Heart right ventricle (tissue), 16 donors: ENCODE measurements around the gene FAM83C. TPM values are rescaled to one million over a fixed set of nuclear protein-coding genes. Genes with fewer than 3 reads are reported as not detected.
A peak's percentile ranks its signal among the peaks of the same experiment; 100 is the strongest.
"Not testable (repeated sequence)": the region's sequence is repeated elsewhere in the genome, so short reads cannot be mapped to it uniquely, and the experiment has no call there.

Experiments
- ATAC-seq, 8 donors: fragments of 200-7000 bp; cut with Tn5 transposase; one replicate each; pipeline ENCODE4 v1.9.1; 2020; ENCODE audit warnings: mild to moderate bottlenecking in 8 of 8, moderate library complexity in 8 of 8, moderate number of reproducible peaks in 1 of 8
- DNase-seq, 2 donors: peaks; one replicate each; pipeline ENCODE4 v3.0.0-alpha.2; 2020
- H3K27ac ChIP-seq, 10 donors: fragments of 200-600 bp; sonication (generic) in 2 of 10; one replicate each; pipeline versions ENCODE4 v1.5.0 to v1.8.0; 2020 to 2022; ENCODE audit warnings: mild to moderate bottlenecking in 3 of 10
- H3K27me3 ChIP-seq, 7 donors: fragments of 200-600 bp; one replicate each; pipeline ENCODE4 v1.8.0; 2021 to 2022; ENCODE audit warnings: mild to moderate bottlenecking in 2 of 7
- H3K36me3 ChIP-seq, 9 donors: fragments of 200-600 bp; sonication (generic) in 1 of 9; one replicate each; pipeline versions ENCODE4 v1.5.0 to v1.8.0; 2020 to 2022; ENCODE audit warnings: mild to moderate bottlenecking in 2 of 9
- H3K4me1 ChIP-seq, 9 donors: fragments of 200-600 bp; sonication (generic) in 1 of 9; one replicate each; pipeline versions ENCODE4 v1.5.0 to v1.8.0; 2020 to 2022; ENCODE audit warnings: mild to moderate bottlenecking in 4 of 9
- H3K4me3 ChIP-seq, 10 donors: fragments of 200-600 bp; sonication (generic) in 2 of 10; one replicate each; pipeline versions ENCODE4 v1.5.0 to v1.8.0; 2020 to 2022; ENCODE audit warnings: mild to moderate bottlenecking in 7 of 10, moderate library complexity in 2 of 10
- H3K9me3 ChIP-seq, 11 donors: fragments of 200-600 bp in 10 of 11; sonication (generic) in 2 of 11; one replicate each; pipeline versions ENCODE4 v1.5.0 to v1.8.0; 2013 to 2022; ENCODE audit warnings: mild to moderate bottlenecking in 2 of 11, control low read depth in 1 of 11, moderate library complexity in 1 of 11
- CTCF ChIP-seq, 9 donors: fragments of 200-600 bp; sonication (generic) in 2 of 9; IDR thresholded peaks; one replicate each; pipeline versions ENCODE4 v1.5.0 to v1.8.0; 2021 to 2022; ENCODE audit warnings: antibody characterized with exemption in 9 of 9, mild to moderate bottlenecking in 5 of 9, moderate library complexity in 1 of 9
- WGBS, 2 donors: extraction: QIAGEN DNeasy Blood & Tissue Kit; methylation state at CpG; one replicate each; pipeline ENCODE4 v1.1.7; 2013; ENCODE audit warnings: inconsistent platforms in 1 of 2; 5-methylcytosine and 5-hydroxymethylcytosine counted together
- intact Hi-C, 10 donors: fragments of 100-400 bp; cut with DNase I; formaldehyde crosslinking; loops; one replicate each; pipeline versions ENCODE4 v1.11.1 to v1.14.2; 2022
- polyA plus RNA-seq, 2 donors: library from polyadenylated mRNA; stranded (reverse); fragments of 200-250 nt; gene quantifications; one replicate each; pipeline ENCODE4 v1.2.3, GENCODE V29; 2013
- total RNA-seq, 10 donors: library from RNA; stranded (reverse); fragmentation: NEBNext Ultra II Directional in 3 of 10; extraction: Animal tissue kit (Norgen Biotek cat#: 25700) in 3 of 10; gene quantifications; one replicate each; pipeline versions ENCODE4 v1.2.1 to v1.2.4, GENCODE V29; 2021 to 2023
- donor health status: Arrhythmogenic right ventricular cardiomyopathy.
- donor health status: ischemic (EF 13 %, LVEDD 7.1; RV severe dilation, severe dysfunction).
- donor health status: healthy with polysubstance abuse.
- donor health status: DM: no; HTN: yes; CAD: no.
- donor health status: DM: no; HTN: no; CAD: no.
- donor health status: ischemic (EF 25% LVEDD 6.9; RV normal size, moderate dysfunction).
- donor health status: ischemic (EF 25% LVEDD 5.7; RV mildly dilated, moderate dysfunction).
- donor health status: healthy.
- donor health status: DM: yes; HTN: yes; CAD: no.
- donor health status: Ischemic cardiomyopathy.
- donor health status: ischemic (EF 35%, LVEDD 5.7; RV mildly dilated, moderate dysfunction).
- donor health status: nonischemic (EF 11% LVEDD 7.7; RV severe dilation, severe dysfunction).
- donor health status: DM: yes; HTN: yes; CAD: no.
- donor health status: PGD.
- donor health status: ischemic (EF 29% LVEDD 5.4; RV normal size, mild dysfunction).
- donor health status: nonischemic (EF 23%, LVEDD 6.1; RV moderate dilation, normal function).

FAM83C gene
- total and polyA plus RNA-seq, 12 donors, result 0.03 TPM; not detected in 11

- TF ChIP-seq CTCF (IDR thresholded peaks at IDR 0.05), result no peak
- Histone ChIP-seq H3K27me3 (no peaks in the 10 kb centered on the region), H3K9me3 (no peaks in the 10 kb centered on the region), H3K27ac (no peak overlapping the region), H3K4me3 (no peak overlapping the region), H3K36me3 (peaks cover 0 to 25% (median 0%) of the 10 kb centered on the region in 9 donors), H3K4me1 (peaks cover 0 to 30% (median 16%) of the 10 kb centered on the region in 9 donors)
- intact Hi-C loops, result loop anchor here in 3 of 10 donors (10.0 kb wide), 3 partner anchors 116 to 426 kb away; partner anchors contain the start of genes EDEM2 (in 2 of the 3) and TRPC4AP (in 1 of the 3)
- ATAC-seq (no peak), DNase-seq (no peak)
- 91 to 93% methylated on average over 6 of the region's 6 CpGs for WGBS, 2 donors
Observed at GRCh38 chr20:35260426-35260825, 31.8 kb downstream of the FAM83C start.

GRCh38 chr20:35257175-35257909 lies 34.9 kb downstream of the FAM83C start:
- ATAC-seq (peak in 4 of 8 donors; percentile 19 to 42 (median 34)), DNase-seq (no peak)
- Histone ChIP-seq H3K4me1 (peaks cover 0 to 15% (median 8%) of the 10 kb centered on the region in 9 donors), H3K36me3 (peaks cover 0 to 20% (median 0%) of the 10 kb centered on the region in 9 donors), H3K9me3 (no peaks in the 10 kb centered on the region), H3K27ac (no peak overlapping the region), H3K4me3 (no peak overlapping the region), H3K27me3 (no peaks in the 10 kb centered on the region)
- 31 to 40% methylated on average over 8 of the region's 8 CpGs for WGBS, 2 donors
- TF ChIP-seq CTCF (IDR thresholded peaks at IDR 0.05), result no peak
- intact Hi-C loops, result no loop called here

DNA sequence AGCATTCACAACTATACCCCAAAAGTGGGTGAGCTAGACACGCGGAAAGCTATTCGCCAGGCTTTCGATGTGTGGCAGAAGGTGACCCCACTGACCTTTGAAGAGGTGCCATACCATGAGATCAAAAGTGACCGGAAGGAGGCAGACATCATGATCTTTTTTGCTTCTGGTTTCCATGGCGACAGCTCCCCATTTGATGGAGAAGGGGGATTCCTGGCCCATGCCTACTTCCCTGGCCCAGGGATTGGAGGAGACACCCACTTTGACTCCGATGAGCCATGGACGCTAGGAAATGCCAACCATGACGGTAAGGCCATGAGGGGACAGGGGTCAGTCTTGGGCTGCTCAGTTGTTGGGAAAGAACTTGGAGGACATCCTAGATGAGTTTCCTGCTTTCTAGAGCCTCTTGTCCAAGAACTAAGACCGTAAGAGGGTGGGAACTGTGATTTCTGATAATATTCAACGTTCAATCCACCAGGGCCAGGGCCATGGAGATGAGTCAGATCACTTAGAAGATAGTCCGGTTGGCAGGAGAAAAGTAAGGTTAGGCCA lies 37.7 kb downstream of the FAM83C start:
- DNase-seq (no peak), ATAC-seq (no peak)
- no peaks in the 10 kb centered on the region for H3K9me3 ChIP-seq
- WGBS, 2 donors, result 93% methylated on average over 12 of the region's 12 CpGs
- H3K27me3 ChIP-seq, result no peaks in the 10 kb centered on the region
- no peak overlapping the region for H3K27ac ChIP-seq
- H3K36me3 ChIP-seq, result peaks cover 0 to 9% (median 0%) of the 10 kb centered on the region in 9 donors
- intact Hi-C loops, result no loop called here
- no peak for TF ChIP-seq CTCF (IDR thresholded peaks at IDR 0.05)
- no peak overlapping the region for H3K4me3 ChIP-seq
- peaks cover 0 to 15% (median 8%) of the 10 kb centered on the region in 9 donors for H3K4me1 ChIP-seq

DNA sequence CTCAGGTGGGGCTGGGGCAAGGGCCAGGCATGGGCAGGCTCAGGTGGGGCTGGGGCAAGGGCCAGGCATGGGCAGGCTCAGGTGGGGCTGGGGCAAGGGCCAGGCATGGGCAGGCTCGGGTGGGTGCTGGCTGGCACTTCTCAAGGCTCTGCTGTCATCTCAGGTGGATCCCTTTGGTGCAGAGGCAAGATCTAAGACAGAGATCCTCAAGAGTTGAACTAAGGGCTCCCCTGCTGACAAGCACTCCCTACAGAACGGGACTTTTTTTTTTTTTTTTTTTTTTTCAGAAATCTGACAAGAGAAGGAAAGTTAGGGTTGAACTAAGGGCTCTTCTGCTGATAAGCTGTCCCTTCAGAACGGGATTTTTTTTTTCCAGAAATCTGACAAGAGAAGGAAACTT lies 39.2 kb downstream of the FAM83C start:
- TF ChIP-seq CTCF (IDR thresholded peaks at IDR 0.05), result no peak
- DNase-seq, result no peak
- 73 to 75% methylated on average over 3 of the region's 3 CpGs for WGBS, 2 donors
- no peak overlapping the region for H3K27ac ChIP-seq
- no peaks in the 10 kb centered on the region for H3K9me3 ChIP-seq
- intact Hi-C loops, result no loop called here
- ATAC-seq, result no peak
- peaks cover 0 to 9% (median 0%) of the 10 kb centered on the region in 9 donors for H3K36me3 ChIP-seq
- H3K4me1 ChIP-seq, result peaks cover 0 to 13% (median 8%) of the 10 kb centered on the region in 9 donors
- H3K27me3 ChIP-seq, result no peaks in the 10 kb centered on the region
- no peak overlapping the region for H3K4me3 ChIP-seq

DNA sequence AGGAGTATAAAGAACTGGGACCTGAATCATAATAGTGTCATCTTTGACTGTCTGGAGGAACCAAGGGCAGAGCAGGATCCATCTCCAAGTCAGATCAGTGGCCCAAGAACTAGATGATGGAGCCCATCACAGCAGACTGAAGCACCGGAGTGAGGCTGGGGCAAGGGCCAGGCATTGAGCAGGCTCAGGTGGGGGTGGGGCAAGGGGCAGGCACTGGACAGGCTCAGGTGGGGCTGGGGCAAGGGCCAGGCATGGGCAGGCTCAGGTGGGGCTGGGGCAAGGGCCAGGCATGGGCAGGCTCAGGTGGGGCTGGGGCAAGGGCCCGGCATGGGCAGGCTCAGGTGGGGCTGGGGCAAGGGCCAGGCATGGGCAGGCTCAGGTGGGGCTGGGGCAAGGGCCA lies 39.6 kb downstream of the FAM83C start:
- WGBS, 2 donors, result 86 to 100% methylated on average over 2 of the region's 2 CpGs
- H3K9me3 ChIP-seq, H3K4me3 ChIP-seq, ATAC-seq, H3K36me3 ChIP-seq, DNase-seq, H3K4me1 ChIP-seq, H3K27me3 ChIP-seq, intact Hi-C loops: not testable (repeated sequence)
- H3K27ac ChIP-seq, result peak overlapping the region in 1 of 10 donors; percentile 26
